Activated CD8-positive, alpha-beta memory T cell treated with anti-CD3 and anti-CD28 coated beads for 24 hours (primary cell): ENCODE data around the gene PTPRN2.
"Not testable (repeated sequence)": the region's sequence is repeated elsewhere in the genome, so short reads cannot be mapped to it uniquely, and the experiment has no call there.

Experiments used
- DNase-seq: peaks from one replicate; pipeline ENCODE4 v3.0.0-alpha.2; 2020

PTPRN2 gene

DNA sequence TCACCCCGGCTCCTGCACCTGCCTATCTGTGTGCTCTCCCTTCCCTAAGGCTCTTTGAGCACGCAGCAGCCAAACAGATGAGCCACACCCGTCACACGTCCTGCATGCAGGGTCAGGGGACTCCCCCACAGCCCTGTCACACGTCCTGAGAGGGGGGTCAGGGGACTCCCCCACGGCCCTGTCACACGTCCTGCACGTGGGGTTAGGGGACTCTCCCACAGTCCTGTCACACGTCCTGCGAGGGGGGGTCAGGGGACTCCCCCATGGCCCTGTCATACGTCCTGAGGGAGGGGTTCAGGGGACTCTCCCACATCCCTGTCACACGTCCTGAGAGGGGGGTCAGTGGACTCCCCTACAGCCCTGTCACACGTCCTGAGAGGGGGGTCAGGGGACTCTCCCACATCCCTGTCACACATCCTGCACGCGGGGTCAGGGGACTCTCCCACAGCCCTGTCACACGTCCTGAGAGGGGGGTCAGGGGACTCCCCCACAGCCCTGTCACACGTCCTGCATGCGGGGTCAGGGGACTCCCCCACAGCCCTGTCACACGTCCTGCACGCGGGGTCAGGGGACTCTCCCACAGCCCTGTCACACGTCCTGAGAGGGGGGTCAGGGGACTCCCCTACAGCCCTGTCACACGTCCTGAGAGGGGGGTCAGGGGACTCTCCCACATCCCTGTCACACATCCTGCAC, 211.3 kb downstream of the PTPRN2 start:
- DNase-seq = not testable (repeated sequence)

DNA sequence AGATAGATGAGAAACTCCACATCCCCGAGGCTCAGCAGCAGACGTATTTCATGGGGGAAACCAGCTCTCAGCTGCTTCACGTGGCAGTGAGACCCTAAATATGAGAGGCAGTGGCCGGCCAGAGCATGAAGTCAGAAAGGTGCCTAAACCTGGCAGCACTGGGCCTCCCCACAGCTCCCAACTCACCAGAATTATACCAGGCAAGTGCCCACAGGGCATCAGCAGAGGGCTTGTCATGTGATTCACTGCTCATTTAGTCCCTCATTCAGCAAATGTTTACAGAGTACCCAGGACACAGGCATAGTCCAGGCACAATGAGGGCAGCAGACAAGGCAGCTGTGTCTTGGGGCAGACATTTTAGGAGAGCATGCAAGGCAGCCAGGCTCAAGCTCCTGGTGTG, 212.6 kb downstream of the PTPRN2 start:
- DNase-seq = no peak

DNA sequence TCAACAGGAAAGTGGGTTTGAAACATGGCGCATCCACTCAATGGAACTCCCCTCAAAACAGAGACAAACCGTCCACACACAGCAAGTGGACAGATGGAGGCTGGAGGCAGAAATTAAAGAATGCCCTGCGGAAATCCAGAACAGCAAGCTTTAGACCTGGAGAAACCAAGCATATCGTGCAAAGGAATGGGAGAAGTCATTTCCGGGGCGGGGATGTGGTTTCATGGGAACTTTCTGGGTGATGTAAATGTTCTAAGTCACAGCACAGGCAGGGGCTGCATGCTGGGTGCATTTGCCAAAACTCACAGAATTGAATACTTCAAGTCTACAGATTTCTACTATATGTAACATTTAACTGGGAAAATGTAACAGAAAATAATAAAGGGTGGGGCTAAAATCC, 213.0 kb downstream of the PTPRN2 start:
- DNase-seq = no peak

DNA sequence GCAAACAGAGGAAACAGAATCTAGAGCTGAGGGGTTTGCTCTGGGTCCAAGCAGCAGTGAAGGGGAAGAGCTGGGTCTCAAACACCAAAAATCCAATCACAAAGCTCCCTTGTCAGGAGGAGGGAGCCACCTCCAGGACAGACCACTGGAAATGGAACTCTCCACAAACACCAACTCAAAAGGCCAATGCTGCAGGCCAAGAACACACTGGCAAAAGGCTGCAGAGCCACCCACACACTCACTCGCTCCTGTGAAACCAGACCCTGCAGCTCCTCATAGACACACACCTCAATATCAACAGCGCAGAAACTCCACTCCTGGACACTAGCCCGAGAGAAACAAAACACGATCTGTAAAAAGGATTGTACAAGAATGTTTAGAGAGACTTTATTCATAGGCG, 213.5 kb downstream of the PTPRN2 start:
- DNase-seq = no peak

DNA sequence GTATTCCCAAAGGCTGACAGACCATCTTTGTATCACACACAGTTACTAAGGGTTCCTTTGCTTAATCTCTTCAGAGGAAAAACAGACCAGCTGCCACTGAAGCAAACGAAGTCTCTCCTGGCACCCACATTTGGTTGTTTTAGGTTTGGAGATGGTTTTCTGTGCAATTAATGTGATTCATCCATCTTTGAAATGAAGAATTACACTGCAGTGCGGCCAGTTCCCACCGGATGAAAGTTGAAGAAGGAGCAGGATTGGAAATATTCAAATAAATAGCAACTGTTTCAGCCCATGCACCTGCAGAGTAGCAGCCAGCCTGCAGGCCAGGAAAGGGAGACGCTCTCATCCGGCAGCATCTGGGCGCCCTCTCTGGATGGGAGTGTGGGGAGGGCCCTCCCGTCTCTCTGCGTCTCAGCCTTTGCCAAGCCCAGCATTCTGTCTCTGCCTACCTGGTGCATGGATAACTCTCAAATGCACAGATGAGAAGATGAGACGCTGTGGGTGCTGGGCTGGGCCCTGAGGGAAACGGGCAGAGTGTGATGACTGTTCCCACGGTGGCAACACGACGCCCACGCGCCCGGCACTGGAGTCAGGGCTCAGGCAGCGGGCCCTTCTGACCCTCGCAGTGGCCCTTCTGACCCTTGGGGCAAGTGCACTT, 214.0 kb downstream of the PTPRN2 start:
- no peak for DNase-seq

DNA sequence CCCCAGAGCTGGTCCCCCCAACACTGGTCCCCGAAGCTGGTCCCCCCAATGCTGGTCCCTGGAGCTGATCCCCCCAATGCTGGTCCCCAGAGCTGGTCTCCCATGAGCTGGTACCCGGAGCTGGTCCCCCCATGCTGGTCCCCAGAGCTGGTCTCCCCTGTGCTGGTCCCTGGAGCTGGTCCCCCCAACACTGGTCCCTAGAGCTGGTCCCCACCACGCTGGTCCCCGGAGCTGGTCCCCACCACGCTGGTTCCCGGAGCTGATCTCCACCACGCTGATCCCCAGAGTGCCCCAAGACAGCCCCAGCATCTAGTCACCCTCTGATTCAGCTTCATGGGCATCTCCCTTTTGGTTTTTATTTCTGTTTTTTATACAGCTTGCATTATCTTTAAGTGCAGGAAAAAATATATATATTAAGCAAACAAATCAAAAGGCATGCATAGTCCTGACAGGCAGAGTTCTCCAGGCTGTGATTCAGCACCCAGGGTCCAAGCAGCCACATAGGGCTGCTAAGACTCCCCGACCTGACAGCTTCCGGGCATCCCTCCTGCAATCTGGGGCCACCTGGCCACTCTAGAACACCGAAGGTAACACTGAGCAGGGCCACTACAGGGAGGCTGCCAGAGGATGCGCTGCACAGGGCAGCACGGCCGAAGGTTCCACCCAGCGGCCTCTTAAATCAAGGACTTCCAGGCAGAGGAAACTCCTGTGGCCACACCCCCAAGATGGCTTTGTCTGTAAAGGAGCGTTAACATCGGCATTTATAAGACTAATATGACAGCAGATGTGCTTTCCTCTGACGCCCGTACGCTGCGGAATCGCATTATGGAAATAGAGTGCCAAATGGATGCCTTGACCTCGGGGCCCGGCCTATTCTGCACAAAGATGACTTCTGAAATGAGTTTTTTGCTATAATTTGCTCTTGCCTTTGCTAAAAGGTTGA, 215.0 kb downstream of the PTPRN2 start:
- no peak for DNase-seq

DNA sequence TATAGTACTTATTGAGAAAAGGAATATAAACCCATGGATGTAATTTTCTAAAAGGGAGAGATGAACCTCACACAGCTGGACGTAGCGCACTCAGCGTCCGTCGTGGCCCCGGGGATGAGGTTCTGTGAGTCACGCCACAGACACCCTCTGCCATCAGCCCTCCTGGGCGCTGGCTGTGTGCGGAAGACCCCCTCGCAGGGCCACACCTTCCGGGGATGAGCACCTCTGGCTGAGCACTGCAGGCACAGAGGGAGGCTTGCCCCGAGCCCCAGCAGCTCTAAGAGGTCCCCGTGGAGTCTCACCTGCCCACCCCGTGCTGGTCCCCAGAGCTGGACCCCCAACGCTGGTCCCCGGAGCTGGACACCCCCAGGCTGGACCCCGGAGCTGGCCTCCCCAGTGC, 215.8 kb downstream of the PTPRN2 start:
- no peak for DNase-seq

DNA sequence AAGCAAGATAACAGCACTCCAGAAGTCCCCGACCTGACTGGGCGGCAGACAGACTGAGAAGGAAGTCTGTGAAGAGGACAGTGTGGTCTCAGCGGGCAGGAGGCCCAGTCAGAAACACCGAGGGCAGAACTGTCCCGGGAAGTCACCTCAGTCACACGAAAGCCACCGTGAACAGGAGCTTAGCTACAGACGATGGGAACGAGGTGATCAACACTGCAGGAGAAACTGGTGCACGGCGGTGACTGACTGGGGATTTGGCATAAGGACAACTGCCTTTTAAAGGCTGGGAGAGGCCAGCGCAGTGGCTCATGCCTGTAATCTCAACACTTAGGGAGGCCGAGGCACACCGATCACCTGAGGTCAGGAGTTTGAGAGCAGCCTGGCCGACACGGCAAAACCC, 217.8 kb downstream of the PTPRN2 start:
- no peak for DNase-seq

DNA sequence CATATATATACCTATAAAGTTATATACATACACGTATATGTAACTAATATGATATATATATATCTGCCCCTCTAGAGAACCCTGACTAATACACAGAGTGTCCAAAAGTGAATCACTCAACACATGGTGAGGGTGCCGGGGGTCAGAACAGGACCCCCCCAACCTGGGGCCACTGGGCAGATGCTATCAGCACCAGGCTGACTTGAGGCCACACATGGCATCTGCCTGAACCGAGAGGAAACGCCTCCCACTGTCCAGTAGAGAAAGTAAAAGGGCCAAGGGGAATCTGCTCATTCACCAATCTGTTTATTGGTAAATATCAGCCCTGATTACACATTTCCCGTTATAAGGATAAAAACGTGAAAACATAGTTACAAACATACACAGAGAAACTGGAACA, 218.3 kb downstream of the PTPRN2 start:
- no peak for DNase-seq

DNA sequence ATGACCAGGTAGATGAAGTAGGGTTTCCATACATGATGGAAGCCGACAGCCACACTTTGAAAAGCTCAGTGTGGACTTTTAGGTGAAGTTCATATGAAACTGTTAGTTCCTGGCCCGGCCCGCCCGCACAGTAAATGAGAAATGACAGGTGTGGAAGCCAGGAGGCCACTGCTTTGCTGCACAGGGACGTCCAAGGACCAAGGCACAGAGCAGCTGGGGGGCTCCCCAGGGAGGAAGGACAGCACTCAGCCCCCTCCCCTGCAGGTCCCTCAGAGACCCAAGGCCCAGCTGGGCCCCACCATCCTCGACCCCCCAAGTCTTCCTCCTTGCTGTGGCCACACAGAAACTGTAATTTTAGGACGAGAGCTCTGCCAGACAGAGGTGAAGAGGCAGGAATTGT, 219.2 kb downstream of the PTPRN2 start:
- DNase-seq = no peak

DNA sequence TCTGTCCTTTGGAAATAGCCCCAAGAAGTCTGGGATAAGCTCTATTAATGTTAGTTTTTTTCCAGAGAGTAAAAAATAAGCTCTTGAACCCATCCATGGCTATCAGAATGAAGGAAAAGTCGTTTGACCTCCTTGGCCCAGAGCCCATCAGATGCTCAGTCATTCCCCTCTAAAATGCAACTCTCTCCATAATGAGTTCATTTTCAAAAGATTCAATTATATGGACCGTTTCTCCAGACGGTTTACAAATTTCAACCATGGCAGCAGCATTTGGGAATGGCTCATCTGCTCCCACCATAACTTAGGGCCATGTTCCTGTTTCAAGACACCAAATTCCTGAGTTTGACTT, 220.0 kb downstream of the PTPRN2 start:
- DNase-seq = no peak

DNA sequence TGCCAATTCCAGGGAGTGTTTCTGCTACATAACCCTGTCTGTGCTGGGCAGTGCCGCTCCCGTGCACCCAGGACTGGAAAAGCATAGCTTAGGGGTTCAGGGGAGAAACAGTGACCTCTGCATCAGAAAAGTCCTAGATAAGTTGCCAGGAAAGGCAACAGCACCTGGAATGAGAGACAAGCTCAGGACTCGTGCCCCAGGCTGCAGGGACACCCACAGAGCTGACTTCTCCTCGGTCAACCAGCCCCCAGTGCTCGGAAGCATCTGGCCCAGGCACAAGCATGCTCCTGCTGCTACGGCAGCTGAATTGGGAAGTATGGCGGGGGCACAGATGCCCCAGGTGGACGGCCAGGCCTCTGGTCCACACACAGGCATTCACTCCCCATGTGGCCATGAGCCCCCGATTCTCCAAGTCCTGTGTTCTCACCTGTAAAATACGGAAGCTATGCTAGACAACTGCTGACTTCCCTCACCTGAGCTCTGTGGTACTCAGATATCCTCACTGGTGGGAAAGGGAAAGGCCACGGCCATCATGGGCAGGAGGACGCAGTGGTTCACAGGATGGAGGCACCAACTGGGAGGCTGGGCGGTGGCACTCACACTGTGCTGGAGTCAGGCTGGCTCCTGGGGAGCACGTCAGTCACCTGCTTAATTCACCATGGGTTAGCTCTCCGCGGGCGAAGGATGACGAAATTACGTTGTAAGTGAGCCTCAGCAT, 220.5 kb downstream of the PTPRN2 start:
- DNase-seq = no peak

DNA sequence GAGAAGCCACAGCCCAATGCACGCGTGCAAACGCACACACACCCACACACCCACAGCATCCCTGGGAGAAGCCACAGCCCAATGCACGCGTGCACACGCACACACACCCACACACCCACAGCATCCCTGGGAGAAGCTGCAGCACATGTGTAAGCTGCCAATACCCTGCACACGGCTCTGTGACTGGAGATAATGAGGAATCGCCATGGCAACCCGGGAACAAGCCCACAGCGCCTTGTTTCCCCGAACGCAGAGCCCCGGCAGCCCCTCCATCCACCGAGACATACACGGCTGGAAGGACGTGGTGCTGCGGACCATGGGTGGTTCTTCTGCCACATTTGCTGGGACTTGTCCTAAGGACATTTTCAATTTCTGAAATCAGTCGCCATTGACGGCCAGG, 221.3 kb downstream of the PTPRN2 start:
- no peak for DNase-seq

DNA sequence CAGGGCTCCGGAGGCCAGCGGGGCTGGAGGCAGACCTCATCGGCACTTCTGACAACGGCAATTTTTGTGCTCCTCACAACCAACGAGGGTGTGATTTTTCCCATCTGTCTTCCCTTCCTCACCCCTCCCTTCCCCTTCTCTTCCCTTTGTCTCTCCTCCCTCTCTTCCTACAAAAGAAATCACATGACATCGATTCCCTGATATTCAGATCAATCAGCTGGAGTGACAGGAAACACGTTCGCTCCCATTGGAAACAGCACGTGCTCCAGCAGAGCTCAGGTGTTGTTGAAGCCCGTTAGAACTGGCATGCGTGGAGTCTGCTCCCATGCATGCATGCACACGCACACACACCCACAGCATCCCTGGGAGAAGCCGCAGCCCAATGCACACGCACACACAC, 222.4 kb downstream of the PTPRN2 start:
- DNase-seq = no peak

DNA sequence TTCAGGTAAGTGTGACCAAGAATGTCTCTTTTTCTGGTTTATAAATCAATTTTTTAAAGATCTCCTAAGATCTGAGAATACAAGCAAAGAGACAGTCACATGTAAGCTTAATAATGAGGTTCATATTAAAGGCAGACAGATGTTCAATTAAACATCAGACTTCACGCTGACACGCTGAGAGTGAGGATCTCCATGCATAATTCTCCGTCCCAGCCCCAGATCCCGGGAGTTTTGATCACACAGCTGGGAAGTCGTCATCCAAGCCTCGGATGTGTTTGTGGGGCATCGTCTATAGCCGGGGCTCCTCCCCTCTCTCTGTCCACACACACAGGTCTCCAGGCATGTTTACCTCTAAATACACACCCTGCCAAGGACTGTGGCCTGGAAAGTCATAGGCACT, 223.2 kb downstream of the PTPRN2 start:
- DNase-seq = no peak

DNA sequence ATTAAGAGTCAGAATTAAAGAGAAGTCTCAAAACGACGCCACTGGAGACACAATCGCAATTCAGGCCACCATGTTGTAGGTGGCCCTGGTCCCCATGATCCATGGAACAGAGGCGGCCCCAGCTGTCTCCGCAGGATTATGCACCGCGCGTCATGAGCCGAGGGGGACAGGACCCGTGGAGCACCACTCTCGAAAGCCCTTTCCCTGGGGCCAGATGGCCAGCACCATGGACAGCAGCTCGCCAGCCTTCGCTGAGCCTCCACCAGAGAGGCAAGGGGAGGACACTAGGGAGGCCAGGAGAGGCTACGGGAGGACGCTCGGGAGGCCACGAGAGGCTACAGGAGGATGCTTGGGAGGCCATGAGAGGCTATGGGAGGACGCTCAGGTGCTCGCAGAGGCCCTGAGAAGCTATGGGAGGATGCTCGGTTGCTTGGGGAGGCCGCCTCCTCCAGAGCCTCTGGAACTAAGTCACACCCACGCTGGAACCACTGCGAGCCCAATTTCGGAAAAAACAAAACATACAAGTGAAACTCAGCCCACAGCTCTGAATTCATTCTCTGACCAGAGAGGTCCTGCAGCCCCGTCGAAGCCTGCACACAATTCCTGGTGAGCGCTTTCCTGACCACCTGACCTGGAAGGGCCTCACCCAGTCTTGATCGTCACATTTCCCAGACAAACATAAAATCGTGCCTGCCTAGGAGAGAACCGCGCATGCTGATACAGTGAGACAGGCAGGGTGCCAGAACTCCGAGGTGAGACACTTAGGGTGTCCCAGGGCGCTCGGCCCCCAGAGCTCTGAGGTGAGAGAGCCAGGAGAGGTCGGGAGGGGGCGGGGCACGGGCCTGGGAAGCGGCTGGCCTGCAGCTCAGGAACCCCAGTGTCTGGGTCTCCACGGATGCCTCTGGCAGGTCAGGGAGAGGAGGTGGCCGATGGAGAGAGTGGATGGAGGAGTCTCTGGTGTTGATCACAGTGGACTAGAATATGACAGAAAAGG, 224.4 kb downstream of the PTPRN2 start:
- no peak for DNase-seq

DNA sequence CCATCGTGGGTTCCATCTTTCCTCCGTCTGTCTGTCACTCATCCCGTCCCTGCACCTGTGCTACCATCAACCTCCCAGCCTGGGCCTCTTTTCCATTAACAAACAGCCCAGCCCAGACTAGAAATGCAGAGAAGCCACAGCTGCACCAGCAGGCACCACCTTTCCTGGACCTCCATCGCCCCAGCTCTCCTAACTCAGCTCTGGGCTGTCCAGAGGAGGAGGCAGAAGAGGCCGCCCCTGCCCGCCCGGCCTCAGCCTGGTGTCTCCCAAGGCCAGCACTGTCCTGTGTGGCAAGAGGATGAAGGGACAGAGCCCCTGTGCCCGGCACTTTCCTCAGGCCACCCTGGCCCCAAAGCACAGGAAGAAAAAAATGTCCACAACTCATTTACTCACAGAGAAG, 225.6 kb downstream of the PTPRN2 start:
- DNase-seq = no peak

DNA sequence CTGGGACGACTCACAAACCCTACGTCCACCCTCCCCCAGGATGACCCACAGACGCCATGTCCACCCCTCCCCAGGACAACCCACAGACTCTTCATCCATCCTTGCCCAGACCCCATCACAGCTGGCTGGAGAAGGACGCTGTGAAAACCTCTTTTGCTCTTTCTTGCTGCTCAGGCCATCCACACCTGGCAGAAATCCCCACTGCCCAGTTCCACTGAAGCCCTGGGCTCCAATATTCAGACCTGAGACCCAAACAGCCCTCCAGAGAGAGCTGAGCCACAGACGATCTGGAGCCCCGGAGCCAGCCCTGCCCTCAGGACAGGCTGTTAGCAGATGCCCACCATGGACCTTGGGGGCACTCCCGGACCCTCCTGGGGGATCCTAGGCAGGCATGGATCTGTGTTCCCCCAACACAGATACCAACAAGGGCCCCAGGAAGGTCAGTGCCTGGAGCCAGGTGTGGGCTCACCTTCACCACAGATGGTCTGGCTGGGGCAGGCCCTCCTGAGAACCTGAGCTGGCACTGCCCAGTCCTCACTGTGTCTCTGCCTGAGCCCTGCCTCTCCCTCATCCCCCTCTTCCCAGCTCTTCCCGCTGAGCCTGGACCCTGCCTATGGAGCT, 226.2 kb downstream of the PTPRN2 start:
- no peak for DNase-seq

DNA sequence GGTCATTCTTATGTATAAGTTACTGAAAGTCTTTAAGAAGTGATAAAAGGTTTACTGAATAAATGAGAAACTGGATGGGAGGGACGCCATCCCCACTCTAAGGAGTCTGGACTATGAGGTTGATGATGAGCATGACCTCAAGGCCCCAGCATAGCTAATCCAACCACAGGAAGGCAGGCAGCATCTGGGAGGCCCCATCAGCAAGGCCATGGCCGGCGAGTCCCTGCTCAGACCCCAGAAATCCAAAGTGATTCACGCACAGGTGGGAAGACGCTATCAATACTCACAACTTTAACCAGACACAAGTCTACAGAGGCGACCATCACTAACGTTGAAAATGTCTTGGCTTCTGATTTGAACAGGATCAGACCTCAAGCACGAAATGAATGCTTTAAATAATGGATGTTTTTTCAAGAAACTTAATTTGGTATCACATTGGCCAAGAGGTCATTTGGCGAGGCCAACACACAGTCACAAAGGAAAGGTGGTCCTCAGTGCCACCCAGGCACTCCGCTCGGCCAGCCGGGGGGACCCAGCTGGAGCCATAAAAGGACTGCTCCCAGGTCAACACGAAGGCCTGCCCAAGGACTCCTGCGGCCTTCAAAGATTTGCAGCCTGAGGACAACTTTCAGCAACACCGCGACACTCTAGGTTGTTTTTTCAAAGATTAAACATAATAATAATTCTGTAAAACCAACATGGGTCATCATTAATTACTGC, 228.5 kb downstream of the PTPRN2 start:
- peak; percentile 11 for DNase-seq

DNA sequence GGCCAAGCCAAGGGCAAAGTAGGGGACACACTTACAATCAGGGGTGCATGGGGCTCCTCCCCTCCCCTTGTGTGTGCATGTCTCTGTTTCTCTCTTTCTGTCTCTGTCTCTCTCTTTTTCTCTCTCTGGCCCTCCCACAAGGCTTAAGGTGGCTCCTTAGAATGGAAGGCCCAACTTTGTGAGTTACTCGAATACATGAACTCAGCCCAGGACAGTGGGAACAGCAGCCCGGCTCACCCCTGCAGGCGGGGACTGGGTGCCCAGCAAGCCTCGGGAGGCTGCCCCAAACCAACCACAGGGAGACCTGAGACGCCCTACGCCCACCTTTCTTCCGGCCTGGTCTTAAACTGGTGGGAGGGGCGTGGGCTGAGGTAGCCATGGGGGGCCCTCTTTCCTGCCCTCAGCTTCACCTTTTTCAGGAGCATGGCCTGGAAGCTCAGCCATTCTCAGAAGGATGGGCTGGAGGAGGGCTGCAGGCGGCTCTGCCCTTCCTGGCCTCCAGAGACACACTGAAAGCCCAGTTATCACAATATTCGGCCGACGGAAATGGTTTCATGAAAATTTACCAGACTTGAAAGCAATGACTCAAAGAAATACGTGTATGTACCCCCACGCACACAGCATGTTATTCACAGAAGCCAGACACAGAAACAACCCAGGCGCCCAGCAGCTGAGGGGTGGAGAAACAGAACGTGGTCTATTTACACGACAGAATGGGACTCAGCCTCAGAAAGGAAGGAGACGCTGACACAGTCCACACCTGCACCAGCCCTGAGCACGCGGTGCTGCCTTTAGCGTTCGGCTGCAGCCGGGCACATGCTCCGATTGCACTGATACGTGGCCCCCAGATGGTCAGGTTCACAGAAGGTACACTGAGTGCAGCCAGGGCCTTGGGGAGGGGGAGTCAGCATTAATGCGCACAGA, 229.5 kb downstream of the PTPRN2 start:
- peak; percentile 30 for DNase-seq
